HepG2 (cell line): ENCODE results near the gene TBCCD1. TPM values are rescaled to one million over a fixed set of nuclear protein-coding genes. Genes with fewer than 3 reads are reported as not detected.

ENCODE experiments used
- ATAC-seq: fragments of 200-7000 bp; cut with Tn5 transposase; 3 replicates; pipeline ENCODE4 v1.9.1; 2020; ENCODE audit warnings: mild to moderate bottlenecking, moderate library complexity
- BruUV-seq: library from RNA; stranded (reverse); fragments of 400-500 nt; replicated peaks from 2 replicates; lab custom pipeline; 2021; lab: Mats Ljungman, UMichigan
- CTCF ChIA-PET: fragments of 300-600 bp; formaldehyde crosslinking; extraction: SDS; loops from one replicate; lab custom pipeline; 2021; ENCODE audit warnings: low total read pairs, inconsistent platforms, low intra/inter-chr PET ratio; lab: Yijun Ruan, JAX
- POLR2A ChIA-PET: fragments of 350-600 bp; sonication (Branson Sonifier 250); formaldehyde crosslinking; loops from one replicate; lab custom pipeline; 2020; ENCODE audit warnings: antibody characterized with exemption, inconsistent platforms; lab: Yijun Ruan, JAX
- DNase-seq: peaks from one replicate; pipeline ENCODE4 v3.0.0-alpha.2; 2015; ENCODE audit warnings: low spot score
- FAIRE-seq: peaks from 3 replicates; lab custom pipeline; 2011; peaks lifted over from hg19 to GRCh38; lab: Jason Lieb, UNC
- H2AFZ ChIP-seq: one replicate; pipeline ENCODE4 v1.6.1; 2011; ENCODE audit warnings: low read length, inconsistent platforms
- H3K27ac ChIP-seq: fragments of 300-600 bp; 3 replicates; pipeline ENCODE4 v1.8.0; 2011; ENCODE audit warnings: mixed run types, mild to moderate bottlenecking, mixed read lengths, low read length, inconsistent platforms; ENCODE audit not compliant: insufficient read depth; ENCODE audit errors: extremely low read length
- H3K27me3 ChIP-seq, 2 experiments: fragments of 200-600 bp in 1 of 2; 2 replicates in 1 of 2; 3 replicates in 1 of 2; pipeline versions ENCODE4 v1.6.0 to v1.8.0; 2011; ENCODE audit warnings: low read length in 2 of 2, mild to moderate bottlenecking in 2 of 2, moderate library complexity in 2 of 2, inconsistent platforms in 1 of 2; ENCODE audit not compliant: insufficient read depth in 2 of 2, control insufficient read depth in 1 of 2
- H3K36me3 ChIP-seq, 2 experiments: fragments of 200-600 bp in 1 of 2; replicated peaks in 1 of 2; 2 replicates in 1 of 2; 3 replicates in 1 of 2; pipeline versions ENCODE4 v1.5.1 to v1.8.0; 2011; ENCODE audit warnings: low read length in 2 of 2, inconsistent platforms in 1 of 2; ENCODE audit not compliant: insufficient read depth in 2 of 2, control insufficient read depth in 1 of 2
- H3K4me1 ChIP-seq: 2 replicates; pipeline ENCODE4 v1.5.1; 2012; ENCODE audit warnings: low read length, inconsistent platforms; ENCODE audit not compliant: insufficient read depth
- H3K4me2 ChIP-seq: 2 replicates; pipeline ENCODE4 v1.6.0; 2011; ENCODE audit warnings: low read depth, low read length, inconsistent platforms
- H3K4me3 ChIP-seq, 3 experiments: fragments of 200-600 bp in 1 of 3; sonication (generic), shearing (Covaris generic) in 1 of 3; replicated peaks in 1 of 3; 2 replicates each; pipeline ENCODE4 v1.5.1; 2011 to 2016; ENCODE audit warnings: low read length in 3 of 3, inconsistent platforms in 2 of 3, low read depth in 2 of 3, mild to moderate bottlenecking in 2 of 3, control low read depth in 1 of 3, mixed read lengths in 1 of 3; ENCODE audit not compliant: insufficient read depth in 1 of 3
- H3K79me2 ChIP-seq: one replicate; pipeline ENCODE4 v1.6.1; 2011; ENCODE audit warnings: low read length, inconsistent platforms; ENCODE audit not compliant: insufficient read depth
- H3K9ac ChIP-seq: 2 replicates; pipeline ENCODE4 v1.6.0; 2011; ENCODE audit warnings: mild to moderate bottlenecking, low read depth, low read length, inconsistent platforms; ENCODE audit not compliant: insufficient read depth
- H3K9me3 ChIP-seq: 2 replicates; pipeline ENCODE4 v1.5.1; 2012; ENCODE audit warnings: mild to moderate bottlenecking, low read length
- H4K20me1 ChIP-seq: 2 replicates; pipeline ENCODE4 v1.6.0; 2011; ENCODE audit warnings: inconsistent platforms, mild to moderate bottlenecking, low read length, moderate library complexity; ENCODE audit not compliant: insufficient read depth
- CTCF ChIP-seq: sonication (generic); formaldehyde crosslinking; IDR thresholded peaks from 2 replicates; pipeline ENCODE4 v1.5.0; 2020; ENCODE audit warnings: mild to moderate bottlenecking, missing genetic modification reagents, moderate library complexity
- GATAD1 ChIP-seq: IDR thresholded peaks from 2 replicates; pipeline ENCODE4 v1.6.1; 2016; ENCODE audit warnings: missing genetic modification reagents, missing compliant biosample characterization
- MIER2 ChIP-seq: IDR thresholded peaks from 2 replicates; pipeline ENCODE4 v1.6.1; 2016; ENCODE audit warnings: missing biosample characterization, missing genetic modification reagents
- NFE2L2 ChIP-seq: fragments of 150-350 bp; IDR thresholded peaks from 2 replicates; pipeline ENCODE4 v1.6.1; 2014; ENCODE audit warnings: low read length
- REST ChIP-seq, 2 experiments: IDR thresholded peaks; 2 replicates each; pipeline ENCODE4 v1.6.1; 2011 to 2012; ENCODE audit warnings: low read length in 2 of 2, borderline replicate concordance in 1 of 2, low read depth in 1 of 2, mild to moderate bottlenecking in 1 of 2, moderate library complexity in 1 of 2
- SPEN ChIP-seq: sonication (generic); formaldehyde crosslinking; IDR thresholded peaks from 2 replicates; pipeline ENCODE4 v1.5.1; 2020; ENCODE audit warnings: low read depth, mild to moderate bottlenecking, missing genetic modification reagents
- TP53 ChIP-seq: sonication (generic); formaldehyde crosslinking; conservative IDR thresholded peaks from 2 replicates; pipeline ENCODE4 v1.4.0; 2020; ENCODE audit warnings: missing genetic modification reagents
- ZBTB43 ChIP-seq: sonication (generic); formaldehyde crosslinking; conservative IDR thresholded peaks from 2 replicates; pipeline ENCODE4 v1.4.0; 2020; ENCODE audit warnings: missing genetic modification reagents
- ZFP82 ChIP-seq: sonication (generic); formaldehyde crosslinking; IDR thresholded peaks from 2 replicates; pipeline ENCODE4 v1.5.1; 2020; ENCODE audit warnings: mild to moderate bottlenecking, missing genetic modification reagents, borderline replicate concordance
- ZKSCAN8 ChIP-seq: IDR thresholded peaks from 2 replicates; pipeline ENCODE4 v1.6.1; 2016; ENCODE audit warnings: borderline replicate concordance, missing genetic modification reagents, missing compliant biosample characterization
- ZNF577 ChIP-seq: sonication (generic); formaldehyde crosslinking; IDR thresholded peaks from 2 replicates; pipeline ENCODE4 v1.4.0; 2020; ENCODE audit warnings: mild to moderate bottlenecking, low read depth, missing genetic modification reagents, borderline replicate concordance
- WGBS: methylation state at CpG from one replicate; pipeline ENCODE4 v1.1.6; 2017; ENCODE audit warnings: low lambda C conversion rate; 5-methylcytosine and 5-hydroxymethylcytosine counted together
- in situ Hi-C: cut with HindIII; loops from 2 replicates; pipeline ENCODE4 v1.10.0; 2017; ENCODE audit warnings: low pct_unique_long_range_greater_than_20kb; ENCODE audit not compliant: extremely low pct_ligation_motif_present
- intact Hi-C: fragments of 100-400 bp; cut with micrococcal nuclease; formaldehyde crosslinking; loops from one replicate; pipeline ENCODE4 v1.10.0; 2022; ENCODE audit not compliant: unreplicated experiment
- polyA plus RNA-seq, 8 experiments: library from polyadenylated mRNA; depleted of rRNA in 3 of 8; stranded (reverse) in 7 of 8; unstranded in 1 of 8; fragments of >200 nt; fragmentation: Illumina TruSeq in 4 of 8; extraction: Trizol in 4 of 8; gene quantifications; 2 replicates each; pipeline versions ENCODE4 v1.2.1 to v1.2.3, GENCODE V29; 2011 to 2016; ENCODE audit warnings: low read depth in 4 of 8, missing spikeins in 1 of 8, mixed read lengths in 1 of 8; ENCODE audit not compliant: insufficient read depth in 1 of 8
- total RNA-seq, 5 experiments: library from RNA; depleted of rRNA; stranded (reverse); fragments of >200 nt; fragmentation: Illumina TruSeq; extraction: Trizol; gene quantifications; 2 replicates each; pipeline ENCODE4 v1.2.3, GENCODE V29; 2016; ENCODE audit warnings: low read depth in 1 of 5

Gene TBCCD1
- total and polyA plus RNA-seq, 2 of the 13 experiments (the other 11 are each of a cell fraction or from before 2014, with no cell fraction given) = 13.6 to 16.2 TPM

GRCh38 chr3:186512570-186513302 lies 54.4 kb downstream of the TBCCD1 start (continued):
- TF ChIP-seq TP53 = no peak

GRCh38 chr3:186511702-186512101 lies 55.4 kb downstream of the TBCCD1 start:
- CTCF ChIA-PET = no interaction called here
- POLR2A ChIA-PET = no interaction called here
- Histone ChIP-seq H4K20me1 (no peaks in the 10 kb centered on the region), H3K4me1 (peaks cover 15% of the 10 kb centered on the region), H3K27ac (no peak overlapping the region)
- no peak for TF ChIP-seq SPEN
- TF ChIP-seq ZNF577 (CRISPR knock-in tag) = no peak
- TF ChIP-seq ZFP82 = no peak
- TF ChIP-seq ZBTB43 (CRISPR knock-in tag) = no peak
- TF ChIP-seq GATAD1 (CRISPR knock-in tag) = no peak
- TF ChIP-seq ZKSCAN8 (CRISPR knock-in tag) = no peak
- 0 out of 2 replicates have a peak, but pooled peaks have one; percentile 29 for TF ChIP-seq MIER2
- peak in 1 of 2 experiments; percentile 74; a peak in 2 of 4 replicates for TF ChIP-seq REST (IDR thresholded peaks at IDR 0.05; ENCODE audit: borderline replicate concordance in 1 of 2, low read depth in 1 of 2, low read length in 2 of 2)
- no peak for TF ChIP-seq NFE2L2
- 0 out of 2 replicates have a peak, but pooled peaks have one; percentile 12 for TF ChIP-seq CTCF (CRISPR knock-in tag)
- TF ChIP-seq, all 625 proteins: peak for 3
- no TSS peak for BruUV-seq
- no peak for DNase-seq
- Histone ChIP-seq H3K4me2 (no peak overlapping the region), H3K9ac (no peak overlapping the region), H3K36me3 (no peaks in the 10 kb centered on the region), H3K9me3 (no peaks in the 10 kb centered on the region), H3K4me3 (no peak overlapping the region), H3K27me3 (peaks cover 1 to 4% of the 10 kb centered on the region in 2 experiments; a peak in 2 of 5 replicates), H2AFZ (no peak overlapping the region), H3K79me2 (no peaks in the 10 kb centered on the region)
- no peak for FAIRE-seq
- intact Hi-C loops = no loop called here
- peak; percentile 13; the same call in 1 of the 3 replicates for ATAC-seq
- 28% methylated on average over 5 of the region's 5 CpGs for WGBS
- in situ Hi-C loops = no loop called here
